MM.1S (cell line): Measurements from ENCODE around the gene ZNF580.

ENCODE experiments used
- DNase-seq: peaks from one replicate; pipeline ENCODE4 v3.0.0-alpha.2; 2015
- H2AFZ ChIP-seq: fragments of 300-600 bp; sonication (generic); 2 replicates; pipeline ENCODE4 v1.6.0; 2016; ENCODE audit warnings: antibody characterized with exemption, low read length
- H3F3A ChIP-seq: fragments of 300-600 bp; sonication (generic); 2 replicates; pipeline ENCODE4 v1.6.1; 2016; ENCODE audit warnings: mild to moderate bottlenecking, antibody characterized with exemption, low read length, moderate library complexity, mixed read lengths; ENCODE audit not compliant: insufficient read depth
- H3K27ac ChIP-seq: fragments of 300-600 bp; sonication (generic); 2 replicates; pipeline ENCODE4 v1.5.1; 2016; ENCODE audit warnings: mild to moderate bottlenecking, low read length
- H3K27me3 ChIP-seq: fragments of 300-600 bp; sonication (generic); replicated peaks from 2 replicates; pipeline ENCODE4 v1.6.0; 2016; ENCODE audit warnings: low read length; ENCODE audit not compliant: insufficient read depth
- H3K36me3 ChIP-seq: fragments of 300-600 bp; sonication (generic); replicated peaks from 2 replicates; pipeline ENCODE4 v1.6.1; 2016; ENCODE audit warnings: mild to moderate bottlenecking, low read length, mixed read lengths; ENCODE audit not compliant: insufficient read depth
- H3K4me1 ChIP-seq: fragments of 300-600 bp; sonication (generic); 2 replicates; pipeline ENCODE4 v1.6.1; 2016; ENCODE audit warnings: low read length, mixed read lengths
- H3K4me2 ChIP-seq: fragments of 300-600 bp; sonication (generic); 2 replicates; pipeline ENCODE4 v1.6.0; 2016; ENCODE audit warnings: low read depth, low read length
- H3K4me3 ChIP-seq: fragments of 300-600 bp; sonication (generic); 2 replicates; pipeline ENCODE4 v1.5.1; 2016; ENCODE audit warnings: low read length, mixed read lengths
- H3K79me2 ChIP-seq: fragments of 300-600 bp; sonication (generic); 2 replicates; pipeline ENCODE4 v1.6.1; 2016; ENCODE audit warnings: mixed run types, low read length, mixed read lengths
- H3K9ac ChIP-seq: fragments of 300-600 bp; sonication (generic); 2 replicates; pipeline ENCODE4 v1.6.1; 2016; ENCODE audit warnings: low read length, mixed read lengths
- H3K9me2 ChIP-seq: fragments of 300-600 bp; sonication (generic); replicated peaks from 2 replicates; pipeline ENCODE4 v1.6.1; 2016; ENCODE audit warnings: mild to moderate bottlenecking, low read length, mixed read lengths; ENCODE audit not compliant: insufficient read depth
- H3K9me3 ChIP-seq: fragments of 300-600 bp; sonication (generic); replicated peaks from 2 replicates; pipeline ENCODE4 v1.6.1; 2016; ENCODE audit warnings: mild to moderate bottlenecking, low read length, mixed read lengths; ENCODE audit not compliant: insufficient read depth
- H4K20me1 ChIP-seq: fragments of 300-600 bp; sonication (generic); 2 replicates; pipeline ENCODE4 v1.6.1; 2016; ENCODE audit warnings: mild to moderate bottlenecking, low read length, moderate library complexity, mixed read lengths; ENCODE audit not compliant: insufficient read depth
- CTCF ChIP-seq: fragments of 300-600 bp; sonication (generic); IDR thresholded peaks from 2 replicates; pipeline ENCODE4 v1.5.1; 2016; ENCODE audit warnings: antibody characterized with exemption, low read length, mixed read lengths
- EZH2 ChIP-seq: fragments of 300-600 bp; sonication (generic); optimal IDR thresholded peaks from 2 replicates; pipeline ENCODE3; 2017; ENCODE audit warnings: low read depth, mild to moderate bottlenecking, antibody characterized with exemption, low read length, mixed read lengths
- EZH2phosphoT487 ChIP-seq: fragments of 300-600 bp; sonication (generic); IDR thresholded peaks from 2 replicates; pipeline ENCODE4 v1.6.1; 2018; ENCODE audit warnings: antibody characterized with exemption, low read length

The ZNF580 gene

GRCh38 chr19:55667958-55668357 lies 27.2 kb downstream of the ZNF580 start:
- Histone ChIP-seq H3K27ac (no peak overlapping the region), H3K9me2 (no peaks in the 10 kb centered on the region), H3K79me2 (peaks cover 98% of the 10 kb centered on the region), H3K4me2 (no peak overlapping the region), H3K36me3 (peaks cover 26% of the 10 kb centered on the region), H2AFZ (no peak overlapping the region), H3K4me1 (no peaks in the 10 kb centered on the region), H4K20me1 (peaks cover 44% of the 10 kb centered on the region), H3K4me3 (no peak overlapping the region), H3K9ac (no peak overlapping the region), H3K27me3 (no peaks in the 10 kb centered on the region), H3K9me3 (no peaks in the 10 kb centered on the region), H3F3A (peaks cover 13% of the 10 kb centered on the region; the same call in 1 of the 2 replicates)
- TF ChIP-seq EZH2phosphoT487, result no peak
- no peak for TF ChIP-seq CTCF
- TF ChIP-seq EZH2, result no peak
- DNase-seq, result no peak

GRCh38 chr19:55668603-55669348 lies 28.0 kb downstream of the ZNF580 start:
- H4K20me1 ChIP-seq, result peaks cover 40% of the 10 kb centered on the region
- DNase-seq, result no peak
- no peak overlapping the region for H3K4me2 ChIP-seq
- TF ChIP-seq EZH2 (no peak), CTCF (no peak), EZH2phosphoT487 (no peak)
- H3K9me2 ChIP-seq, result no peaks in the 10 kb centered on the region
- H3K27me3 ChIP-seq, result no peaks in the 10 kb centered on the region
- H3K4me3 ChIP-seq, result no peak overlapping the region
- no peak overlapping the region for H3K27ac ChIP-seq
- no peak overlapping the region for H3K9ac ChIP-seq
- H2AFZ ChIP-seq, result no peak overlapping the region
- no peaks in the 10 kb centered on the region for H3K9me3 ChIP-seq
- peaks cover 21% of the 10 kb centered on the region for H3F3A ChIP-seq
- H3K36me3 ChIP-seq, result peaks cover 20% of the 10 kb centered on the region
- peaks cover 98% of the 10 kb centered on the region for H3K79me2 ChIP-seq
- no peaks in the 10 kb centered on the region; the same call in 1 of the 2 replicates for H3K4me1 ChIP-seq

- H3K4me2 ChIP-seq, result no peak overlapping the region
- H3F3A ChIP-seq, result peaks cover 26% of the 10 kb centered on the region
- peaks cover 90% of the 10 kb centered on the region for H3K79me2 ChIP-seq
These were observed 28.8 kb downstream of the ZNF580 start for GRCh38 chr19:55669418-55670279.

More at GRCh38 chr19:55669418-55670279, 28.8 kb downstream of the ZNF580 start:
- Histone ChIP-seq H3K9ac (no peak overlapping the region), H3K27me3 (no peaks in the 10 kb centered on the region), H3K27ac (no peak overlapping the region), H2AFZ (no peak overlapping the region), H3K36me3 (peaks cover 15% of the 10 kb centered on the region), H3K9me3 (no peaks in the 10 kb centered on the region), H3K4me3 (no peak overlapping the region), H4K20me1 (peaks cover 40% of the 10 kb centered on the region), H3K9me2 (no peaks in the 10 kb centered on the region), H3K4me1 (no peaks in the 10 kb centered on the region; the same call in 1 of the 2 replicates)
- no peak for DNase-seq
- no peak for TF ChIP-seq EZH2
- no peak for TF ChIP-seq CTCF
- no peak for TF ChIP-seq EZH2phosphoT487
